ENCODE results near the gene BCAS3. TPM values are rescaled to one million over a fixed set of nuclear protein-coding genes. Genes with fewer than 3 reads are reported as not detected.

Gene BCAS3
- total RNA-seq, 1 donor, result 23.7 TPM

DNA sequence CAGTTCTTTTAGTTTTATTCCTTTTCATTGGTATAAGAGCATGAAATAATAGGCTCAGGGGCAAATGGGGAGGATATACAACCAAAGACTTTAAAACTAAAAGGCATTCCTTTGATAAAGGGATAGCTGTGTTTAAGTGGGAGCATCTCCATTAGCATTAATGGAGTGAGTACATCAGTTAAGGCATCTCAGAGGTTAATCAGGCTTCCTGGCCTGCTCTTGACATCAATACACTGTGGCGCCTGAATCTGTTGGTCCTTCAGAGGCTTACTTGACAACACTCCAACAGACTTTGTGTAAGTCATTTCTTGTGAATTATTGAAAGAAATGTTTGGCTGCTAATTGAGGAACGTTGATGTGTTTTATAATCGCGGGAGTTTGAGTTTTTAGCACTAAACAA is 230.7 kb downstream of the BCAS3 start:
- TF ChIP-seq, protein P1, sequence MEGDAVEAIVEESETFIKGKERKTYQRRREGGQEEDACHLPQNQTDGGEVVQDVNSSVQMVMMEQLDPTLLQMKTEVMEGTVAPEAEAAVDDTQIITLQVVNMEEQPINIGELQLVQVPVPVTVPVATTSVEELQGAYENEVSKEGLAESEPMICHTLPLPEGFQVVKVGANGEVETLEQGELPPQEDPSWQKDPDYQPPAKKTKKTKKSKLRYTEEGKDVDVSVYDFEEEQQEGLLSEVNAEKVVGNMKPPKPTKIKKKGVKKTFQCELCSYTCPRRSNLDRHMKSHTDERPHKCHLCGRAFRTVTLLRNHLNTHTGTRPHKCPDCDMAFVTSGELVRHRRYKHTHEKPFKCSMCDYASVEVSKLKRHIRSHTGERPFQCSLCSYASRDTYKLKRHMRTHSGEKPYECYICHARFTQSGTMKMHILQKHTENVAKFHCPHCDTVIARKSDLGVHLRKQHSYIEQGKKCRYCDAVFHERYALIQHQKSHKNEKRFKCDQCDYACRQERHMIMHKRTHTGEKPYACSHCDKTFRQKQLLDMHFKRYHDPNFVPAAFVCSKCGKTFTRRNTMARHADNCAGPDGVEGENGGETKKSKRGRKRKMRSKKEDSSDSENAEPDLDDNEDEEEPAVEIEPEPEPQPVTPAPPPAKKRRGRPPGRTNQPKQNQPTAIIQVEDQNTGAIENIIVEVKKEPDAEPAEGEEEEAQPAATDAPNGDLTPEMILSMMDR (IDR thresholded peaks at IDR 0.05; ENCODE audit: insufficient read depth, low read depth, low read length), result no peak
- DNase-seq (ENCODE audit: low read depth), result no peak

DNA sequence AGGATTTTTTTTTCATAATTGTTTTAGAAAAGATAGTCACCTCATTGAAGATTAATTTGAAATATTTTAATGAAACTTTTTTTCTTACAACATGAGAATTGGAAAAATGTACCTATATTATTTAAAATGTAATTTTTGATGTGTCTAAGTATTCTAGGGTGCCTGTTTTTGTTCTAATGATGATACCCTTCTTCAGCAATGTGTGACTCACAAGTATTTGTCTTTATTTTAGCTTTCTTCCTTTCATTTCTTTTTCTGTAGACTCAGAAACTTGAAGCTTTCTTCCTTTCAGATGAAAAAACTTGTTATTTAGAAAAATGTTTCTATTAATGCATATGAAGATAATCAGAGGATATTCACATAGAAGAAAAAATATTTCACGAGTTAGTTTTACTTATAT is 231.8 kb downstream of the BCAS3 start:
- DNase-seq (ENCODE audit: low read depth), result no peak
- TF ChIP-seq, protein P1 (IDR thresholded peaks at IDR 0.05; ENCODE audit: insufficient read depth, low read depth, low read length), result no peak
- no peak overlapping the region for H3K4me3 ChIP-seq (ENCODE audit: low read depth, low read length)

More for the DNA sequence above, 230.7 kb downstream of the BCAS3 start:
- H3K4me3 ChIP-seq (ENCODE audit: low read depth, low read length), result no peak overlapping the region

DNA sequence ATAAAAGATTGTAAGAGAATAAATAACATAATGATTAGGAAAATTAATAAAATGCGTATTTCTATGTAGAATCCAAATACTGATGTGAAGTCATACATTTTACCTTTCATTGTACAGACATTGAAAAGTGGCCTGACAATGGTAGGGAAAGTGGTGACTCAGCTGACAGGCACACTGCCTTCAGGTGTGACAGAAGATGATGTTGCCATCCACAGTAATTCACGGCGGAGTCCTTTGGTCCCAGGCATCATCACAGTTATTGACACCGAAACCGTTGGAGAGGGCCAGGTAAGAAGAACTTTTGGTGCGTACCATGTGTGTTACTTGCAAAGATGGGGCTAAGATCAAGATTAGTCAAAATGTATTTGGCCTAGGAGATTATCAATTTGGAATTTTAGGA is 232.8 kb downstream of the BCAS3 start:
- H3K4me3 ChIP-seq (ENCODE audit: low read depth, low read length), result no peak overlapping the region
- DNase-seq (ENCODE audit: low read depth), result no peak
- TF ChIP-seq, protein P1 (IDR thresholded peaks at IDR 0.05; ENCODE audit: insufficient read depth, low read depth, low read length), result no peak

DNA sequence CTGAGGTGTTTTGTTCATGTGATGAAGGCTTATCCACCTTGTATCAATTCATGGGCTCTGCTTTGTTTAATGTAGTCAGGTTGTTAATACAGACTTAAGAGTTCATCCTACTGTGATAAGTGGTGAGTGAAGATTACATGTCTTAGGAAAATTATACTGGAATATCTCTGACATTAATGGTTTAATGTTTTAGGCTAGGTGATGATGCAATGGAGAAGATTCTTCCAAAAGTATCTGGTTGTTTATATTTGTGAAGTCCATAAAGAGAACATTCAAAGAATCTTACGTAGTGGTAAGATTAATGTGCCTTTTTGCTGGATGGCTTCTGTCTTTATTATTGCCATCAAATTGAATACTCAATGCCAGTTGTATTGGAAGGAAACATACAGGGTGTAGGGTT is 236.4 kb downstream of the BCAS3 start:
- TF ChIP-seq, protein P1 (IDR thresholded peaks at IDR 0.05; ENCODE audit: insufficient read depth, low read depth, low read length), result no peak
- DNase-seq (ENCODE audit: low read depth), result peak; percentile 73
- no peak overlapping the region for H3K4me3 ChIP-seq (ENCODE audit: low read depth, low read length)

DNA sequence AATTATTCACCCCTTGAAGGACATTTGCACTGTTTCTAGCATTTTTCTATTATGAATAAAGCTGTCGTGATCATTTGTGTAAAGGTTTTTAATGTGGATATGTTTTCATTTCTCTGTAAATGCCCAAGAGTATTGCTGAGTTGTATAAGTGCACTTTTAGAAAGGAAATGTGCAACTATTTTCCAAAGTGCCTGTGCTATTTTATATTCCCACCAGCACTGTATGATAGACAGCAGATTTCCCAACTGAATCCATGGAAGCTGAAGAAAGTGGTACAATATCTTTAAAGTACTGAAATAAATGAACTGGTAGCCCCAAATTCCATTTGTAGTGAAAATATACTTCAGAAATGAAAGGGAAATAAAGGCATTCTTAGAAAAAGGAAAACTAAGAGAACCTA is 238.4 kb downstream of the BCAS3 start:
- DNase-seq (ENCODE audit: low read depth), result no peak
- TF ChIP-seq, protein P1 (IDR thresholded peaks at IDR 0.05; ENCODE audit: insufficient read depth, low read depth, low read length), result no peak
- no peak overlapping the region for H3K4me3 ChIP-seq (ENCODE audit: low read depth, low read length)

DNA sequence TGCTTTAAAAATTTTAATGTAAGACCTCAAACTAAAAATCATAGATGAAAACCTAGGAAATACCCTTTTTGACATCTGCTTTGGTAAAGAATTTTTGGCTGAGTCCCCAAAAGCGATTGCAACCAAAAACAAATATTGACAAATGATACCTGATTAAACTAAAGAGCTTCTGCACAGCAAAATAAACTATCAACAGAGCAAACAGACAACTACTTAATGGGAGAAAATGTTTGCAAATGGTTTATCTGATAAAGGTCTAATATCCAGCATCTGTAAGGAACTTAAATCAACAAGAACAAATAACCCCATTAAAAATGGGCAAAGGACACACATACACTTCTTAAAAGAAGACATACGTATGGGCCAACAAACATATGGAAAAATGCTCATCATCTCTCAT is 242.5 kb downstream of the BCAS3 start:
- no peak overlapping the region for H3K4me3 ChIP-seq (ENCODE audit: low read depth, low read length)
- TF ChIP-seq, protein P1 (IDR thresholded peaks at IDR 0.05; ENCODE audit: insufficient read depth, low read depth, low read length), result no peak
- no peak for DNase-seq (ENCODE audit: low read depth)

DNA sequence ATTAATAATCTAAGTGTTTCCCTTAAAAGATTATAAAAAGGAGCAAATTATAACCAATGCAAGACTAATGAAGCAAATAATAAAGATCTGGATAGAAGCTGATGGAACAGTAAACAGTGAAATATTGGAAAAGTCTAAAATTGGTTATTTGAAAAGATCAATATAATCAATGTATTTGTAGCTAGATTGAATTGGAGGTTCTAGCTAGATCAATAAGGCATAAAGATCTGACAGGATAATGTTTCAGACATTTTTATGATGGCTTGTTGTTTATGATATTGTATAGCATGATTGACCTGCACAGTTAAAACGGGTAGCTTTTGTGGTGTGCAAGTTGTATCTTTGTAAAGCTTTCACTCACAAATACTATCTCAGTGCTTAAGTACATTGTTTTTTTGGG is 245.3 kb downstream of the BCAS3 start:
- TF ChIP-seq, protein P1 (IDR thresholded peaks at IDR 0.05; ENCODE audit: insufficient read depth, low read depth, low read length), result no peak
- H3K4me3 ChIP-seq (ENCODE audit: low read depth, low read length), result no peak overlapping the region
- no peak for DNase-seq (ENCODE audit: low read depth)
